Left ventricle myocardium inferior (tissue), 1 donor: Measurements from ENCODE around the gene TOP2B. TPM values are rescaled to one million over a fixed set of nuclear protein-coding genes. Genes with fewer than 3 reads are reported as not detected.

ENCODE experiments used
- DNase-seq: peaks from one replicate; pipeline ENCODE4 v3.0.0-alpha.2; 2020
- H3K27ac ChIP-seq: fragments of 200-600 bp; replicated peaks from 2 replicates; pipeline ENCODE4 v1.8.0; 2021
- H3K27me3 ChIP-seq: fragments of 200-600 bp; 2 replicates; pipeline ENCODE4 v1.8.0; 2021; ENCODE audit warnings: low read depth
- H3K36me3 ChIP-seq: fragments of 200-600 bp; 2 replicates; pipeline ENCODE4 v1.8.0; 2021
- H3K4me1 ChIP-seq: fragments of 200-600 bp; 2 replicates; pipeline ENCODE4 v1.8.0; 2021
- H3K4me3 ChIP-seq: fragments of 200-600 bp; 2 replicates; pipeline ENCODE4 v1.8.0; 2021; ENCODE audit warnings: mild to moderate bottlenecking, moderate library complexity
- H3K9me3 ChIP-seq: fragments of 200-600 bp; replicated peaks from 2 replicates; pipeline ENCODE4 v1.8.0; 2021
- CTCF ChIP-seq: fragments of 200-600 bp; IDR thresholded peaks from 2 replicates; pipeline ENCODE4 v1.8.0; 2021; ENCODE audit warnings: antibody characterized with exemption, mild to moderate bottlenecking, borderline replicate concordance
- intact Hi-C: fragments of 100-400 bp; cut with micrococcal nuclease; formaldehyde crosslinking; loops from one replicate; pipeline ENCODE4 v1.11.0; 2022
- total RNA-seq: library from RNA; stranded (reverse); fragmentation: NEBNext Ultra II Directional; extraction: Animal tissue kit (Norgen Biotek cat#: 25700); gene quantifications from one replicate; pipeline ENCODE4 v1.2.1, GENCODE V29; 2021
- donor health status: DM: no; HTN: yes; CAD: no; lungs with severe emphysema.

Gene TOP2B
- total RNA-seq, 1 donor from 2014 or later, result 101 TPM

- Histone ChIP-seq H3K27me3 (no peaks in the 10 kb centered on the region), H3K27ac (no peak overlapping the region), H3K4me1 (peaks cover 23% of the 10 kb centered on the region), H3K36me3 (peaks cover 22% of the 10 kb centered on the region), H3K4me3 (no peak overlapping the region), H3K9me3 (peaks cover 4% of the 10 kb centered on the region)
- no peak for DNase-seq
- intact Hi-C loops, result no loop called here
- TF ChIP-seq CTCF, result no peak
Measured at GRCh38 chr3:25578059-25578458, 86.6 kb downstream of the TOP2B start.

GRCh38 chr3:25576831-25577454 is 87.8 kb downstream of the TOP2B start:
- H3K4me3 ChIP-seq, result no peak overlapping the region
- H3K4me1 ChIP-seq, result peaks cover 29% of the 10 kb centered on the region
- no peaks in the 10 kb centered on the region for H3K9me3 ChIP-seq
- peaks cover 15% of the 10 kb centered on the region for H3K36me3 ChIP-seq
- TF ChIP-seq CTCF, result no peak
- intact Hi-C loops, result no loop called here
- DNase-seq, result no peak
- no peak overlapping the region for H3K27ac ChIP-seq
- H3K27me3 ChIP-seq, result no peaks in the 10 kb centered on the region

GRCh38 chr3:25576146-25576545 is 88.6 kb downstream of the TOP2B start:
- H3K4me1 ChIP-seq, result peaks cover 29% of the 10 kb centered on the region
- H3K27me3 ChIP-seq, result no peaks in the 10 kb centered on the region
- H3K27ac ChIP-seq, result no peak overlapping the region
- no peak for DNase-seq
- peaks cover 15% of the 10 kb centered on the region for H3K36me3 ChIP-seq
- TF ChIP-seq CTCF, result no peak
- H3K9me3 ChIP-seq, result no peaks in the 10 kb centered on the region
- intact Hi-C loops, result no loop called here
- no peak overlapping the region for H3K4me3 ChIP-seq

- Histone ChIP-seq H3K9me3 (no peaks in the 10 kb centered on the region), H3K4me1 (peaks cover 29% of the 10 kb centered on the region), H3K36me3 (peaks cover 18% of the 10 kb centered on the region), H3K27me3 (no peaks in the 10 kb centered on the region), H3K27ac (peak overlapping the region; percentile 79), H3K4me3 (no peak overlapping the region)
- intact Hi-C loops, result no loop called here
- TF ChIP-seq CTCF, result no peak
- DNase-seq, result no peak
Measured at GRCh38 chr3:25575001-25575400, 89.7 kb downstream of the TOP2B start.

GRCh38 chr3:25574172-25574765 is 90.4 kb downstream of the TOP2B start:
- Histone ChIP-seq H3K4me1 (peaks cover 34% of the 10 kb centered on the region), H3K4me3 (peak overlapping the region; percentile 20), H3K27ac (peak overlapping the region; percentile 79), H3K27me3 (no peaks in the 10 kb centered on the region), H3K36me3 (peaks cover 21% of the 10 kb centered on the region), H3K9me3 (no peaks in the 10 kb centered on the region)
- no peak for TF ChIP-seq CTCF
- no peak for DNase-seq
- intact Hi-C loops, result no loop called here
